LoVo (cell line): ENCODE results near the gene ZFP30.

Experiments
- DNase-seq: peaks from one replicate; pipeline ENCODE4 v3.0.0-alpha.2; 2016; ENCODE audit warnings: low spot score

Gene ZFP30

GRCh38 chr19:37564624-37565369 is 90.5 kb downstream of the ZFP30 start:
- DNase-seq: no peak
